HepG2 (cell line): ENCODE data around the gene GADD45A. TPM values are rescaled to one million over a fixed set of nuclear protein-coding genes. Genes with fewer than 3 reads are reported as not detected.
A peak's percentile ranks its signal among the peaks of the same experiment; 100 is the strongest.

Experiments used
- ATAD3A ChIP-seq: sonication (generic); formaldehyde crosslinking; IDR thresholded peaks from 2 replicates; pipeline ENCODE4 v1.4.0; 2020; ENCODE audit warnings: missing genetic modification reagents
- CREBL2 ChIP-seq: sonication (generic); formaldehyde crosslinking; IDR thresholded peaks from 2 replicates; pipeline ENCODE4 v1.8.1; 2023; ENCODE audit warnings: missing genetic modification reagents, mild to moderate bottlenecking, borderline replicate concordance
- GTF3A ChIP-seq: sonication (generic); formaldehyde crosslinking; conservative IDR thresholded peaks from 2 replicates; pipeline ENCODE4 v1.4.0; 2020; ENCODE audit warnings: mild to moderate bottlenecking, missing genetic modification reagents
- HOMEZ ChIP-seq: IDR thresholded peaks from 2 replicates; pipeline ENCODE4 v1.6.1; 2016; ENCODE audit warnings: low read depth
- KLF6 ChIP-seq: IDR thresholded peaks from 2 replicates; pipeline ENCODE4 v1.8.0; 2016; ENCODE audit warnings: missing biosample characterization, missing genetic modification reagents
- KMT2B ChIP-seq: IDR thresholded peaks from 2 replicates; pipeline ENCODE4 v1.6.1; 2016; ENCODE audit warnings: missing genetic modification reagents, missing compliant biosample characterization
- MTA1 ChIP-seq: sonication (generic); formaldehyde crosslinking; IDR thresholded peaks from 2 replicates; pipeline ENCODE4 v1.4.0; 2020; ENCODE audit warnings: missing genetic modification reagents, mild to moderate bottlenecking, borderline replicate concordance
- NCOA2 ChIP-seq: sonication (generic); formaldehyde crosslinking; IDR thresholded peaks from 2 replicates; pipeline ENCODE4 v1.8.0; 2022; ENCODE audit warnings: inconsistent platforms
- NCOR1 ChIP-seq: fragments of 200-600 bp; sonication (generic); IDR thresholded peaks from 2 replicates; pipeline ENCODE4 v1.7.0; 2017; ENCODE audit warnings: antibody characterized with exemption, low read length, borderline replicate concordance
- NR2F1 ChIP-seq, 2 experiments: fragments of 450-650 bp in 1 of 2; formaldehyde crosslinking in 1 of 2; IDR thresholded peaks; 2 replicates each; pipeline versions ENCODE4 v1.5.0 to v1.6.1; 2016 to 2020; ENCODE audit warnings: mild to moderate bottlenecking in 1 of 2, missing compliant biosample characterization in 1 of 2, missing genetic modification reagents in 1 of 2, moderate library complexity in 1 of 2
- PATZ1 ChIP-seq: sonication (generic); formaldehyde crosslinking; IDR thresholded peaks from 2 replicates; pipeline ENCODE4 v1.4.0; 2020; ENCODE audit warnings: missing genetic modification reagents
- RFXANK ChIP-seq: IDR thresholded peaks from 2 replicates; pipeline ENCODE4 v1.6.1; 2016
- SIN3B ChIP-seq: fragments of 150-350 bp; IDR thresholded peaks from 2 replicates; pipeline ENCODE4 v1.6.1; 2014; ENCODE audit warnings: low read length
- TEAD2 ChIP-seq: sonication (generic); formaldehyde crosslinking; IDR thresholded peaks from 2 replicates; pipeline ENCODE4 v1.9.0; 2021; ENCODE audit warnings: missing genetic modification reagents
- ZFY ChIP-seq: sonication (generic); formaldehyde crosslinking; IDR thresholded peaks from 2 replicates; pipeline ENCODE4 v1.4.0; 2020; ENCODE audit warnings: missing genetic modification reagents
- ZKSCAN5 ChIP-seq: sonication (generic); formaldehyde crosslinking; IDR thresholded peaks from 2 replicates; pipeline ENCODE4 v1.5.1; 2020; ENCODE audit warnings: mild to moderate bottlenecking, missing genetic modification reagents
- ZMYM4 ChIP-seq: sonication (generic); formaldehyde crosslinking; IDR thresholded peaks from 2 replicates; pipeline ENCODE4 v1.8.1; 2023; ENCODE audit warnings: mild to moderate bottlenecking, missing genetic modification reagents
- ZNF281 ChIP-seq: sonication (generic); formaldehyde crosslinking; IDR thresholded peaks from 2 replicates; pipeline ENCODE4 v1.4.0; 2020; ENCODE audit warnings: missing genetic modification reagents, borderline replicate concordance
- ZNF329 ChIP-seq: sonication (generic); formaldehyde crosslinking; IDR thresholded peaks from 2 replicates; pipeline ENCODE4 v1.9.0; 2021; ENCODE audit warnings: low read depth, mild to moderate bottlenecking, missing genetic modification reagents
- ZNF44 ChIP-seq: sonication (generic); formaldehyde crosslinking; IDR thresholded peaks from 2 replicates; pipeline ENCODE4 v1.5.1; 2020; ENCODE audit warnings: mild to moderate bottlenecking, missing genetic modification reagents
- ZNF7 ChIP-seq: IDR thresholded peaks from 2 replicates; pipeline ENCODE4 v1.6.1; 2016; ENCODE audit warnings: missing biosample characterization, missing genetic modification reagents
- ZNF770 ChIP-seq: sonication (generic); formaldehyde crosslinking; IDR thresholded peaks from 2 replicates; pipeline ENCODE4 v1.5.0; 2020; ENCODE audit warnings: mild to moderate bottlenecking, missing genetic modification reagents
- ZNF790 ChIP-seq: sonication (generic); formaldehyde crosslinking; IDR thresholded peaks from 2 replicates; pipeline ENCODE4 v1.8.0; 2022; ENCODE audit warnings: missing genetic modification reagents, mild to moderate bottlenecking, borderline replicate concordance
- polyA plus RNA-seq, 8 experiments: library from polyadenylated mRNA; depleted of rRNA in 3 of 8; stranded (reverse) in 7 of 8; unstranded in 1 of 8; fragments of >200 nt; fragmentation: Illumina TruSeq in 4 of 8; extraction: Trizol in 4 of 8; gene quantifications; 2 replicates each; pipeline versions ENCODE4 v1.2.1 to v1.2.3, GENCODE V29; 2011 to 2016; ENCODE audit warnings: low read depth in 4 of 8, missing spikeins in 1 of 8, mixed read lengths in 1 of 8; ENCODE audit not compliant: insufficient read depth in 1 of 8
- total RNA-seq, 5 experiments: library from RNA; depleted of rRNA; stranded (reverse); fragments of >200 nt; fragmentation: Illumina TruSeq; extraction: Trizol; gene quantifications; 2 replicates each; pipeline ENCODE4 v1.2.3, GENCODE V29; 2016; ENCODE audit warnings: low read depth in 1 of 5

The GADD45A gene
- total and polyA plus RNA-seq, 2 of the 13 experiments (the other 11 are each of a cell fraction or from before 2014, with no cell fraction given): 33.2 to 46.2 TPM

- TF ChIP-seq ZKSCAN5 (CRISPR knock-in tag) (no peak), ZNF770 (CRISPR knock-in tag) (peak; percentile 84), CREBL2 (CRISPR knock-in tag) (no peak), KMT2B (peak; percentile 72), HOMEZ (CRISPR knock-in tag) (peak; percentile 66; the same call in 1 of the 2 replicates), ZNF790 (peak; percentile 30; the same call in 1 of the 2 replicates), ATAD3A (CRISPR knock-in tag) (no peak), ZNF44 (CRISPR knock-in tag) (no peak), ZMYM4 (CRISPR knock-in tag) (peak; percentile 93), RFXANK (CRISPR knock-in tag) (no peak), TEAD2 (CRISPR knock-in tag) (no peak), ZNF329 (CRISPR knock-in tag) (0 out of 2 replicates have a peak, but pooled peaks have one; percentile 15), GTF3A (CRISPR knock-in tag) (no peak), PATZ1 (CRISPR knock-in tag) (peak; percentile 55; the same call in 1 of the 2 replicates), NCOA2 (CRISPR knock-in tag) (peak; percentile 73), NR2F1 (CRISPR knock-in tag; IDR thresholded peaks at IDR 0.05) (peak in 1 of 2 experiments; percentile 51; a peak in 2 of 4 replicates), ZNF281 (CRISPR knock-in tag) (peak; percentile 44; the same call in 1 of the 2 replicates), SIN3B (no peak), NCOR1 (no peak), MTA1 (CRISPR knock-in tag) (no peak; the same call in 1 of the 2 replicates), ZNF7 (no peak), ZFY (CRISPR knock-in tag) (peak; percentile 88), KLF6 (CRISPR knock-in tag) (peak; percentile 96)
Observed at GRCh38 chr1:67685067-67685557, at the start of gene GADD45A (continued).
